HepG2 (cell line): Measurements from ENCODE around the gene ARID1A. TPM values are rescaled to one million over a fixed set of nuclear protein-coding genes. Genes with fewer than 3 reads are reported as not detected.
A peak's percentile ranks its signal among the peaks of the same experiment; 100 is the strongest.

Source experiments
- ATAC-seq: fragments of 200-7000 bp; cut with Tn5 transposase; 3 replicates; pipeline ENCODE4 v1.9.1; 2020; ENCODE audit warnings: mild to moderate bottlenecking, moderate library complexity
- BruUV-seq: library from RNA; stranded (reverse); fragments of 400-500 nt; replicated peaks from 2 replicates; lab custom pipeline; 2021; lab: Mats Ljungman, UMichigan
- CTCF ChIA-PET: fragments of 300-600 bp; formaldehyde crosslinking; extraction: SDS; loops from one replicate; lab custom pipeline; 2021; ENCODE audit warnings: low total read pairs, inconsistent platforms, low intra/inter-chr PET ratio; lab: Yijun Ruan, JAX
- POLR2A ChIA-PET: fragments of 350-600 bp; sonication (Branson Sonifier 250); formaldehyde crosslinking; loops from one replicate; lab custom pipeline; 2020; ENCODE audit warnings: antibody characterized with exemption, inconsistent platforms; lab: Yijun Ruan, JAX
- DNase-seq: peaks from one replicate; pipeline ENCODE4 v3.0.0-alpha.2; 2015; ENCODE audit warnings: low spot score
- FAIRE-seq: peaks from 3 replicates; lab custom pipeline; 2011; peaks lifted over from hg19 to GRCh38; lab: Jason Lieb, UNC
- H2AFZ ChIP-seq: one replicate; pipeline ENCODE4 v1.6.1; 2011; ENCODE audit warnings: low read length, inconsistent platforms
- H3K27ac ChIP-seq: fragments of 300-600 bp; 3 replicates; pipeline ENCODE4 v1.8.0; 2011; ENCODE audit warnings: mixed run types, mild to moderate bottlenecking, mixed read lengths, low read length, inconsistent platforms; ENCODE audit not compliant: insufficient read depth; ENCODE audit errors: extremely low read length
- H3K27me3 ChIP-seq, 2 experiments: fragments of 200-600 bp in 1 of 2; 2 replicates in 1 of 2; 3 replicates in 1 of 2; pipeline versions ENCODE4 v1.6.0 to v1.8.0; 2011; ENCODE audit warnings: low read length in 2 of 2, mild to moderate bottlenecking in 2 of 2, moderate library complexity in 2 of 2, inconsistent platforms in 1 of 2; ENCODE audit not compliant: insufficient read depth in 2 of 2, control insufficient read depth in 1 of 2
- H3K36me3 ChIP-seq, 2 experiments: fragments of 200-600 bp in 1 of 2; replicated peaks in 1 of 2; 2 replicates in 1 of 2; 3 replicates in 1 of 2; pipeline versions ENCODE4 v1.5.1 to v1.8.0; 2011; ENCODE audit warnings: low read length in 2 of 2, inconsistent platforms in 1 of 2; ENCODE audit not compliant: insufficient read depth in 2 of 2, control insufficient read depth in 1 of 2
- H3K4me1 ChIP-seq: 2 replicates; pipeline ENCODE4 v1.5.1; 2012; ENCODE audit warnings: low read length, inconsistent platforms; ENCODE audit not compliant: insufficient read depth
- H3K4me2 ChIP-seq: 2 replicates; pipeline ENCODE4 v1.6.0; 2011; ENCODE audit warnings: low read depth, low read length, inconsistent platforms
- H3K4me3 ChIP-seq, 3 experiments: fragments of 200-600 bp in 1 of 3; sonication (generic), shearing (Covaris generic) in 1 of 3; replicated peaks in 1 of 3; 2 replicates each; pipeline ENCODE4 v1.5.1; 2011 to 2016; ENCODE audit warnings: low read length in 3 of 3, inconsistent platforms in 2 of 3, low read depth in 2 of 3, mild to moderate bottlenecking in 2 of 3, control low read depth in 1 of 3, mixed read lengths in 1 of 3; ENCODE audit not compliant: insufficient read depth in 1 of 3
- H3K79me2 ChIP-seq: one replicate; pipeline ENCODE4 v1.6.1; 2011; ENCODE audit warnings: low read length, inconsistent platforms; ENCODE audit not compliant: insufficient read depth
- H3K9ac ChIP-seq: 2 replicates; pipeline ENCODE4 v1.6.0; 2011; ENCODE audit warnings: mild to moderate bottlenecking, low read depth, low read length, inconsistent platforms; ENCODE audit not compliant: insufficient read depth
- H3K9me3 ChIP-seq: 2 replicates; pipeline ENCODE4 v1.5.1; 2012; ENCODE audit warnings: mild to moderate bottlenecking, low read length
- H4K20me1 ChIP-seq: 2 replicates; pipeline ENCODE4 v1.6.0; 2011; ENCODE audit warnings: inconsistent platforms, mild to moderate bottlenecking, low read length, moderate library complexity; ENCODE audit not compliant: insufficient read depth
- MAFF ChIP-seq: IDR thresholded peaks from 2 replicates; pipeline ENCODE4 v1.6.1; 2011; ENCODE audit warnings: low read depth, low read length, improper control_type of control experiment
- MAFK ChIP-seq, 2 experiments: IDR thresholded peaks in 1 of 2; conservative IDR thresholded peaks in 1 of 2; 2 replicates each; pipeline ENCODE4 v1.6.1; 2011; ENCODE audit warnings: improper control_type of control experiment in 2 of 2, low read length in 2 of 2
- RBM22 ChIP-seq: fragments of 200-400 bp; formaldehyde crosslinking; optimal IDR thresholded peaks from 2 replicates; pipeline ENCODE3; 2017; ENCODE audit warnings: mild to moderate bottlenecking, low read length, moderate library complexity
- ZNF547 ChIP-seq: sonication (generic); formaldehyde crosslinking; IDR thresholded peaks from 2 replicates; pipeline ENCODE4 v1.5.1; 2020; ENCODE audit warnings: mild to moderate bottlenecking, missing genetic modification reagents
- WGBS: methylation state at CpG from one replicate; pipeline ENCODE4 v1.1.6; 2017; ENCODE audit warnings: low lambda C conversion rate; 5-methylcytosine and 5-hydroxymethylcytosine counted together
- in situ Hi-C: cut with HindIII; loops from 2 replicates; pipeline ENCODE4 v1.10.0; 2017; ENCODE audit warnings: low pct_unique_long_range_greater_than_20kb; ENCODE audit not compliant: extremely low pct_ligation_motif_present
- intact Hi-C: fragments of 100-400 bp; cut with micrococcal nuclease; formaldehyde crosslinking; loops from one replicate; pipeline ENCODE4 v1.10.0; 2022; ENCODE audit not compliant: unreplicated experiment
- polyA plus RNA-seq, 8 experiments: library from polyadenylated mRNA; depleted of rRNA in 3 of 8; stranded (reverse) in 7 of 8; unstranded in 1 of 8; fragments of >200 nt; fragmentation: Illumina TruSeq in 4 of 8; extraction: Trizol in 4 of 8; gene quantifications; 2 replicates each; pipeline versions ENCODE4 v1.2.1 to v1.2.3, GENCODE V29; 2011 to 2016; ENCODE audit warnings: low read depth in 4 of 8, missing spikeins in 1 of 8, mixed read lengths in 1 of 8; ENCODE audit not compliant: insufficient read depth in 1 of 8
- total RNA-seq, 5 experiments: library from RNA; depleted of rRNA; stranded (reverse); fragments of >200 nt; fragmentation: Illumina TruSeq; extraction: Trizol; gene quantifications; 2 replicates each; pipeline ENCODE4 v1.2.3, GENCODE V29; 2016; ENCODE audit warnings: low read depth in 1 of 5
- TF ChIP-seq, protein P1 (sequence below): sonication (generic); formaldehyde crosslinking; IDR thresholded peaks from 2 replicates; pipeline ENCODE4 v1.8.0; 2022; ENCODE audit warnings: missing genetic modification reagents, low read depth, mild to moderate bottlenecking, borderline replicate concordance
- TF ChIP-seq, protein P2 (sequence below): IDR thresholded peaks from 2 replicates; pipeline ENCODE4 v1.6.1; 2016; ENCODE audit warnings: low read depth, control low read depth

ARID1A gene
- total and polyA plus RNA-seq, 2 of the 13 experiments (the other 11 are each of a cell fraction or from before 2014, with no cell fraction given): 11.9 to 15.9 TPM

DNA sequence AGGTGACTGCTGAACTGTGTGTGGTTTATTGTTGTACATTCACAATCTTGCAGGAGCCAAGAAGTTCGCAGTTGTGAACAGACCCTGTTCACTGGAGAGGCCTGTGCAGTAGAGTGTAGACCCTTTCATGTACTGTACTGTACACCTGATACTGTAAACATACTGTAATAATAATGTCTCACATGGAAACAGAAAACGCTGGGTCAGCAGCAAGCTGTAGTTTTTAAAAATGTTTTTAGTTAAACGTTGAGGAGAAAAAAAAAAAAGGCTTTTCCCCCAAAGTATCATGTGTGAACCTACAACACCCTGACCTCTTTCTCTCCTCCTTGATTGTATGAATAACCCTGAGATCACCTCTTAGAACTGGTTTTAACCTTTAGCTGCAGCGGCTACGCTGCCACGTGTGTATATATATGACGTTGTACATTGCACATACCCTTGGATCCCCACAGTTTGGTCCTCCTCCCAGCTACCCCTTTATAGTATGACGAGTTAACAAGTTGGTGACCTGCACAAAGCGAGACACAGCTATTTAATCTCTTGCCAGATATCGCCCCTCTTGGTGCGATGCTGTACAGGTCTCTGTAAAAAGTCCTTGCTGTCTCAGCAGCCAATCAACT is 85.5 kb downstream of the ARID1A start:
- ATAC-seq (no peak), DNase-seq (no peak), FAIRE-seq (no peak)
- Histone ChIP-seq H3K4me2 (no peak overlapping the region), H2AFZ (no peak overlapping the region), H3K9ac (no peak overlapping the region), H3K27me3 (no peaks in the 10 kb centered on the region), H3K79me2 (peaks cover 4% of the 10 kb centered on the region), H4K20me1 (no peaks in the 10 kb centered on the region), H3K4me1 (peaks cover 50% of the 10 kb centered on the region), H3K9me3 (no peaks in the 10 kb centered on the region), H3K36me3 (peaks cover 19 to 42% of the 10 kb centered on the region in 2 experiments), H3K4me3 (no peak overlapping the region), H3K27ac (no peak overlapping the region)
- intact Hi-C loops (no loop called here), in situ Hi-C loops (no loop called here)
- BruUV-seq: TSS peak; percentile 31
- POLR2A ChIA-PET: no interaction called here
- CTCF ChIA-PET: no interaction called here
- peak; percentile 68 to 78 for TF ChIP-seq MAFK (conservative IDR thresholded peaks at IDR 0.05 in 1 of 2, IDR thresholded peaks at IDR 0.05 in 1 of 2; ENCODE audit: low read length in 2 of 2)
- TF ChIP-seq RBM22: peak; percentile 56
- peak; percentile 73 for TF ChIP-seq MAFF
- TF ChIP-seq, protein P1, sequence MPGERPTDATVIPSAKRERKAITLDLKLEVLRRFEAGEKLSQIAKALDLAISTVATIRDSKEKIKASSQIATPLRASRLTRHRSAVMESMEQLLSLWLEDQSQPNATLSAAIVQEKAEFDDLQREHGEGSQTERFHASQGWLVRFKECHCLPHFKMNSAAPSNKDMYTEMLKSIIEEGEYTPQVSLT: no peak
- TF ChIP-seq, protein P2, sequence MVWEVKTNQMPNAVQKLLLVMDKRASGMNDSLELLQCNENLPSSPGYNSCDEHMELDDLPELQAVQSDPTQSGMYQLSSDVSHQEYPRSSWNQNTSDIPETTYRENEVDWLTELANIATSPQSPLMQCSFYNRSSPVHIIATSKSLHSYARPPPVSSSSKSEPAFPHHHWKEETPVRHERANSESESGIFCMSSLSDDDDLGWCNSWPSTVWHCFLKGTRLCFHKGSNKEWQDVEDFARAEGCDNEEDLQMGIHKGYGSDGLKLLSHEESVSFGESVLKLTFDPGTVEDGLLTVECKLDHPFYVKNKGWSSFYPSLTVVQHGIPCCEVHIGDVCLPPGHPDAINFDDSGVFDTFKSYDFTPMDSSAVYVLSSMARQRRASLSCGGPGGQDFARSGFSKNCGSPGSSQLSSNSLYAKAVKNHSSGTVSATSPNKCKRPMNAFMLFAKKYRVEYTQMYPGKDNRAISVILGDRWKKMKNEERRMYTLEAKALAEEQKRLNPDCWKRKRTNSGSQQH (CRISPR knock-in tag): no peak
- no peak for TF ChIP-seq ZNF547
- WGBS: 95% methylated on average over 11 of the region's 11 CpGs
